GM12875 (cell line): Measurements from ENCODE around the gene ZSCAN23.

Experiments used
- H3K4me3 ChIP-seq: one replicate; pipeline ENCODE4 v1.5.1; 2011; ENCODE audit warnings: low read depth, low read length, control low read depth
- CTCF ChIP-seq: IDR thresholded peaks from 2 replicates; pipeline ENCODE4 v1.5.1; 2011; ENCODE audit warnings: low read depth, mild to moderate bottlenecking, control low read depth, inconsistent platforms, low read length, moderate library complexity, borderline replicate concordance; ENCODE audit not compliant: insufficient read depth

Gene ZSCAN23

GRCh38 chr6:28433119-28433518 lies 10.2 kb downstream of the ZSCAN23 start:
- no peak overlapping the region for H3K4me3 ChIP-seq
- TF ChIP-seq CTCF = no peak

- no peak overlapping the region for H3K4me3 ChIP-seq
- TF ChIP-seq CTCF = no peak
These were observed 13.5 kb downstream of the ZSCAN23 start for GRCh38 chr6:28429781-28430180.

- no peak for TF ChIP-seq CTCF
- H3K4me3 ChIP-seq = no peak overlapping the region
These were observed 17.2 kb downstream of the ZSCAN23 start for GRCh38 chr6:28425944-28426541.

GRCh38 chr6:28424163-28424562 lies 19.1 kb downstream of the ZSCAN23 start:
- TF ChIP-seq CTCF = no peak
- H3K4me3 ChIP-seq = no peak overlapping the region

GRCh38 chr6:28423546-28423945 lies 19.7 kb downstream of the ZSCAN23 start:
- TF ChIP-seq CTCF = no peak
- H3K4me3 ChIP-seq = no peak overlapping the region

- TF ChIP-seq CTCF = no peak
These were observed 29.6 kb downstream of the ZSCAN23 start for GRCh38 chr6:28413681-28414080.

GRCh38 chr6:28410767-28411166 lies 32.5 kb downstream of the ZSCAN23 start:
- TF ChIP-seq CTCF = no peak
- no peak overlapping the region for H3K4me3 ChIP-seq

More at GRCh38 chr6:28413681-28414080, 29.6 kb downstream of the ZSCAN23 start:
- H3K4me3 ChIP-seq = no peak overlapping the region
